Measurements from ENCODE around the gene ZNF681. TPM values are rescaled to one million over a fixed set of nuclear protein-coding genes. Genes with fewer than 3 reads are reported as not detected.

ZNF681 gene
- total and polyA plus RNA-seq, 4 donors, result 0.58 to 4.8 (median 1.4) TPM

GRCh38 chr19:23801803-23802202 lies 43.1 kb upstream of the ZNF681 start:
- WGBS, 2 donors, result 87 to 94% methylated on average over 1 of the region's 1 CpG
- Histone ChIP-seq H3K27ac (ENCODE audit: low read depth in 1 of 2, low read length in 1 of 2) (no peak overlapping the region), H3K9ac (ENCODE audit: insufficient read depth in 1 of 2, low read length in 2 of 2) (no peak overlapping the region), H3K4me1 (ENCODE audit: control insufficient read depth in 5 of 5, insufficient read depth in 5 of 5, low read length in 5 of 5) (peaks cover 0 to 8% (median 3%) of the 10 kb centered on the region in 5 donors), H3K36me3 (ENCODE audit: control insufficient read depth in 4 of 4, insufficient read depth in 4 of 4, low read length in 4 of 4) (no peaks in the 10 kb centered on the region), H3K9me3 (ENCODE audit: control insufficient read depth in 4 of 4, insufficient read depth in 3 of 4, low read length in 3 of 4) (peaks cover 0 to 3% (median 0%) of the 10 kb centered on the region in 4 donors), H3K27me3 (ENCODE audit: control insufficient read depth in 3 of 3, insufficient read depth in 3 of 3, low read length in 2 of 3) (no peaks in the 10 kb centered on the region), H3K4me3 (no peak overlapping the region)
- no peak for TF ChIP-seq CTCF (IDR thresholded peaks at IDR 0.05; ENCODE audit: control extremely low read depth, extremely low read depth)
- DNase-seq (no peak), ATAC-seq (ENCODE audit: insufficient read depth, low FRiP score) (no peak)

- ATAC-seq (ENCODE audit: insufficient read depth, low FRiP score) (no peak), DNase-seq (no peak)
- H3K27ac ChIP-seq (ENCODE audit: low read depth in 1 of 2, low read length in 1 of 2), result no peak overlapping the region
- TF ChIP-seq CTCF (IDR thresholded peaks at IDR 0.05; ENCODE audit: control extremely low read depth, extremely low read depth), result no peak
- peaks cover 0 to 8% (median 3%) of the 10 kb centered on the region in 5 donors for H3K4me1 ChIP-seq (ENCODE audit: control insufficient read depth in 5 of 5, insufficient read depth in 5 of 5, low read length in 5 of 5)
- no peak overlapping the region for H3K4me3 ChIP-seq
- H3K36me3 ChIP-seq (ENCODE audit: control insufficient read depth in 4 of 4, insufficient read depth in 4 of 4, low read length in 4 of 4), result no peaks in the 10 kb centered on the region
- H3K27me3 ChIP-seq (ENCODE audit: control insufficient read depth in 3 of 3, insufficient read depth in 3 of 3, low read length in 2 of 3), result no peaks in the 10 kb centered on the region
- peaks cover 0 to 4% (median 0%) of the 10 kb centered on the region in 4 donors for H3K9me3 ChIP-seq (ENCODE audit: control insufficient read depth in 4 of 4, insufficient read depth in 3 of 4, low read length in 3 of 4)
- no peak overlapping the region for H3K9ac ChIP-seq (ENCODE audit: insufficient read depth in 1 of 2, low read length in 2 of 2)
Measured at GRCh38 chr19:23800868-23801267, 42.2 kb upstream of the ZNF681 start.

GRCh38 chr19:23800271-23800670 lies 41.6 kb upstream of the ZNF681 start:
- Histone ChIP-seq H3K4me1 (ENCODE audit: control insufficient read depth in 5 of 5, insufficient read depth in 5 of 5, low read length in 5 of 5) (peaks cover 0 to 8% (median 3%) of the 10 kb centered on the region in 5 donors), H3K4me3 (no peak overlapping the region), H3K9ac (ENCODE audit: insufficient read depth in 1 of 2, low read length in 2 of 2) (no peak overlapping the region), H3K9me3 (ENCODE audit: control insufficient read depth in 4 of 4, insufficient read depth in 3 of 4, low read length in 3 of 4) (peaks cover 0 to 7% (median 0%) of the 10 kb centered on the region in 4 donors), H3K27ac (ENCODE audit: low read depth in 1 of 2, low read length in 1 of 2) (no peak overlapping the region), H3K36me3 (ENCODE audit: control insufficient read depth in 4 of 4, insufficient read depth in 4 of 4, low read length in 4 of 4) (no peaks in the 10 kb centered on the region), H3K27me3 (ENCODE audit: control insufficient read depth in 3 of 3, insufficient read depth in 3 of 3, low read length in 2 of 3) (no peaks in the 10 kb centered on the region)
- ATAC-seq (ENCODE audit: insufficient read depth, low FRiP score) (no peak), DNase-seq (no peak)
- no peak for TF ChIP-seq CTCF (IDR thresholded peaks at IDR 0.05; ENCODE audit: control extremely low read depth, extremely low read depth)
- WGBS, 2 donors, result 72 to 78% methylated on average over 3 of the region's 3 CpGs

- H3K4me3 ChIP-seq, result no peak overlapping the region
- WGBS, 2 donors, result 58% methylated on average over 3 of the region's 5 CpGs
- H3K9ac ChIP-seq (ENCODE audit: insufficient read depth in 1 of 2, low read length in 2 of 2), result no peak overlapping the region
- no peaks in the 10 kb centered on the region for H3K27me3 ChIP-seq (ENCODE audit: control insufficient read depth in 3 of 3, insufficient read depth in 3 of 3, low read length in 2 of 3)
- DNase-seq (peak in 2 of 3 donors; percentile 22 to 41), ATAC-seq (ENCODE audit: insufficient read depth, low FRiP score) (no peak)
- peaks cover 0 to 7% (median 0%) of the 10 kb centered on the region in 4 donors for H3K9me3 ChIP-seq (ENCODE audit: control insufficient read depth in 4 of 4, insufficient read depth in 3 of 4, low read length in 3 of 4)
- peaks cover 0 to 8% (median 3%) of the 10 kb centered on the region in 5 donors for H3K4me1 ChIP-seq (ENCODE audit: control insufficient read depth in 5 of 5, insufficient read depth in 5 of 5, low read length in 5 of 5)
- no peak overlapping the region for H3K27ac ChIP-seq (ENCODE audit: low read depth in 1 of 2, low read length in 1 of 2)
- no peak for TF ChIP-seq CTCF (IDR thresholded peaks at IDR 0.05; ENCODE audit: control extremely low read depth, extremely low read depth)
- no peaks in the 10 kb centered on the region for H3K36me3 ChIP-seq (ENCODE audit: control insufficient read depth in 4 of 4, insufficient read depth in 4 of 4, low read length in 4 of 4)
Measured at GRCh38 chr19:23799321-23799720, 40.6 kb upstream of the ZNF681 start.

All from lung (tissue), 12 donors.